ENCODE data around the gene SERINC2.

DNA sequence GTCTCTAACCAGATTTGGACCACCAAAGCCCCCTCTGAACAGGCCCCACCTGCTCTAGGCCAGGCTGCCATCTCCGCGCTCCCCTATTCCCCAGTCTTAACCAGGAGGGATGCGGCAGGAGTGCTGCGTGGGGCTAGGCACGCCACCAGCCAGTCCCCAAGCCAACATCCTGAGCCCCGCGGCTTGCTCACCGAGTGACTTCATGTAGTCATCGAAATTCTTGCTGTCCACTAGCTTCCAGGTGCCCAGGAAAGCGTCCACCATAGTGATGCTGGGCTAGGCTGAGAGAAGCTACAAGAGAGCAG is 40.3 kb upstream of the SERINC2 start:
- TF ChIP-seq BHLHE40 (IDR thresholded peaks at IDR 0.05; ENCODE audit: borderline replicate concordance) (no peak), ARNT (IDR thresholded peaks at IDR 0.05) (no peak), SP1 (IDR thresholded peaks at IDR 0.05) (no peak), SUZ12 (IDR thresholded peaks at IDR 0.05) (no peak), HDGF (IDR thresholded peaks at IDR 0.05; ENCODE audit: borderline replicate concordance) (no peak), FOXK2 (IDR thresholded peaks at IDR 0.05) (no peak), FOXM1 (IDR thresholded peaks at IDR 0.05; ENCODE audit: borderline replicate concordance) (no peak)
- TF ChIP-seq, protein P1, sequence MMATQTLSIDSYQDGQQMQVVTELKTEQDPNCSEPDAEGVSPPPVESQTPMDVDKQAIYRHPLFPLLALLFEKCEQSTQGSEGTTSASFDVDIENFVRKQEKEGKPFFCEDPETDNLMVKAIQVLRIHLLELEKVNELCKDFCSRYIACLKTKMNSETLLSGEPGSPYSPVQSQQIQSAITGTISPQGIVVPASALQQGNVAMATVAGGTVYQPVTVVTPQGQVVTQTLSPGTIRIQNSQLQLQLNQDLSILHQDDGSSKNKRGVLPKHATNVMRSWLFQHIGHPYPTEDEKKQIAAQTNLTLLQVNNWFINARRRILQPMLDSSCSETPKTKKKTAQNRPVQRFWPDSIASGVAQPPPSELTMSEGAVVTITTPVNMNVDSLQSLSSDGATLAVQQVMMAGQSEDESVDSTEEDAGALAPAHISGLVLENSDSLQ (IDR thresholded peaks at IDR 0.05): no peak
